ENCODE data around the gene NRSN2.

The NRSN2 gene

GRCh38 chr20:353166-353565, 6.3 kb downstream of the NRSN2 start:
- in situ Hi-C loops (cut with MboI; ENCODE audit: low sequenced_read_pairs) = loop anchor here (10.0 kb wide), 1 partner anchor 122 kb away; no protein-coding TSS in a partner anchor

- in situ Hi-C loops (cut with MboI; ENCODE audit: low sequenced_read_pairs) = loop anchor here (10.0 kb wide), 1 partner anchor 120 kb away; no protein-coding TSS in a partner anchor
Measured at GRCh38 chr20:354298-354977, 7.5 kb downstream of the NRSN2 start.

- in situ Hi-C loops (cut with MboI; ENCODE audit: low sequenced_read_pairs) = loop anchor here (10.0 kb wide), 1 partner anchor 119 kb away; no protein-coding TSS in a partner anchor
Measured at GRCh38 chr20:356154-356553, 9.2 kb downstream of the NRSN2 start.

- in situ Hi-C loops (cut with MboI; ENCODE audit: low sequenced_read_pairs) = loop anchor here (10.0 kb wide), 1 partner anchor 118 kb away; no protein-coding TSS in a partner anchor
Measured at GRCh38 chr20:356745-357144, 9.8 kb downstream of the NRSN2 start.

GRCh38 chr20:358891-359555, 12.1 kb downstream of the NRSN2 start:
- in situ Hi-C loops (cut with MboI; ENCODE audit: low sequenced_read_pairs) = loop anchor here (10.0 kb wide), 1 partner anchor 116 kb away; no protein-coding TSS in a partner anchor

GRCh38 chr20:361561-361960, 14.7 kb downstream of the NRSN2 start:
- in situ Hi-C loops (cut with MboI; ENCODE audit: low sequenced_read_pairs) = no loop called here

GRCh38 chr20:362271-363254, 15.7 kb downstream of the NRSN2 start:
- in situ Hi-C loops (cut with MboI; ENCODE audit: low sequenced_read_pairs) = no loop called here

- in situ Hi-C loops (cut with MboI; ENCODE audit: low sequenced_read_pairs) = no loop called here
Measured at GRCh38 chr20:363319-364078, 16.6 kb downstream of the NRSN2 start.

GRCh38 chr20:364905-365794, 18.2 kb downstream of the NRSN2 start:
- in situ Hi-C loops (cut with MboI; ENCODE audit: low sequenced_read_pairs) = no loop called here

GRCh38 chr20:366041-366718, 19.3 kb downstream of the NRSN2 start:
- in situ Hi-C loops (cut with MboI; ENCODE audit: low sequenced_read_pairs) = no loop called here

GRCh38 chr20:366719-367485, 20.0 kb downstream of the NRSN2 start:
- in situ Hi-C loops (cut with MboI; ENCODE audit: low sequenced_read_pairs) = no loop called here

GRCh38 chr20:367486-367887, 20.6 kb downstream of the NRSN2 start:
- in situ Hi-C loops (cut with MboI; ENCODE audit: low sequenced_read_pairs) = no loop called here

- in situ Hi-C loops (cut with MboI; ENCODE audit: low sequenced_read_pairs) = no loop called here
Measured at GRCh38 chr20:368915-369314, 22.0 kb downstream of the NRSN2 start.

- in situ Hi-C loops (cut with MboI; ENCODE audit: low sequenced_read_pairs) = no loop called here
Measured at GRCh38 chr20:370151-370600, 23.3 kb downstream of the NRSN2 start.

GRCh38 chr20:370977-371754, 24.3 kb downstream of the NRSN2 start:
- in situ Hi-C loops (cut with MboI; ENCODE audit: low sequenced_read_pairs) = no loop called here

GRCh38 chr20:371755-372542, 25.0 kb downstream of the NRSN2 start:
- in situ Hi-C loops (cut with MboI; ENCODE audit: low sequenced_read_pairs) = no loop called here
